NCI-H510A (cell line): ENCODE measurements around the gene NKX1-1.

ENCODE experiments used
- DNase-seq: peaks from one replicate; lab custom pipeline; 2025; lab: John Stamatoyannopoulos, UW

Gene NKX1-1

DNA sequence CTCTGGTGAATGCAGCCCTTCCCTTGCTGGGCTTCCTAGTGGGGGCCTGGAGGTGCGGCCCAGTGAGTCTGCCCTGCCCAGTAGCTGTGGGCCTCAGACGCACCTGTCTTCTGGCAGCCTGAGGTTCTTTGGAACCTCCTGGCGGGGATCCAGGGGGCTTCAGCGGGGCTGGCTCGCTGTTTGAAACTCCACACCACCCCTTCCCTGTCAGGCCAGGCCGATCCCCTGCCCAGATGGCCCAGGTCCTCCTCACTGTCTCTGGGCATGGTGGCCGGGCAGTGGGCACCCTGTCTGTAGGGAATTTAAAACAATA is 10.7 kb upstream of the NKX1-1 start:
- no peak for DNase-seq

DNA sequence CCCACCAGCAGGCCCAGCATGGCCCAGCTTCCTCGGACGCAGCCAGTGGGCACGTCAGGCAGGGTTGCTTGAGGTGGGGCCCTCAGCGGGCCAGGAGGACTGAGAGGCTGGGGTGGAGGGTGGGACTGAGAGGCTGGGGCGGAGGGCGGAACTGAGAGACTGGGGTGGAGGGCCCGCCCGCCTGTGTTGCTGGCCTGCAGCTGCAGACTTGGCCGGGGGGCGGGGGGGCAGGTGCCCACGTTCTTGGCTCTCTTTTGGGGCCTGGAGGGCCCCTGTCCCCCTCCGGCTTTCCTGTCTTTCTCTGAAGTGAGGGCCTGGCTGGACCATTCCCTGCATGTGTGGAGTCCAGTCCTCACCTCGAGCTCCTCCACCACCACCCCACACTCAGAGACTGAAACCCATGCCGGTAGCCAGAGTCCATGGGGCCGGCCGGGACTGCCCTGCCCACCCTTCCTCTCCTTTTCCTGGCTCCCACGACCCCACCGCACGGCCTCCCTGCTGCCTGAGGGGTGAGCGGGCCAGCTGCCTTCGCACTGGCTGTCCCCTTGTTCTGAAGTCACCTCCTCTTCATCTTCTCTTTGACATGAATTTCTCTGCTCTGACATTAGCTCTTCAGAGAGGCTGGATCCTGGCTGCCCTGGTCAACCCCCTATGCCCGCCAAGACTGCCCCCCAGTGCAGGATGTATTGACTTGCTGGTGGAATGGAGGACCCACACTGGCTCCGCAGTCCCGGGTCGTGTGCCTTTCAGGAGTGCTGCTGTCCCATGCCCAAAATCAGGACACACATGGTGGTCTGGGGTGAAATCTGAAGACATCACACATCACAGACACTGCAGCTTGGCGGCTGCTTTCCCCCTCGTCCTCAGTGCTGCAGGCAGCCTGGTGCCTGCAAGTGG is 10.1 kb upstream of the NKX1-1 start:
- DNase-seq = no peak

DNA sequence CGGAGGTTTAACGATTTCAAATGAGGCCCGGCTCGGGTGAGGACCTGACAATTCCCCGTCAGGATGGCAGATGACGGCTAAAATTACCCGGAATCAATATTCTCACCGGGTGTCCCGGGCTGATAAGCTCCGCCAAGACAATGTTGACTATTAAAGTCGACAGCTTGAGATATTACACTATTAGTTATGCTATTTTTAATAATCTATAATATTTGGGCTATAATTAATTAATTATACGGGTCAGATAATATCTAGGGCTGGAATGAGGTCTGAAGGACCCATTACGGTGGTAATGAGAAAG is 9.4 kb upstream of the NKX1-1 start:
- no peak for DNase-seq

DNA sequence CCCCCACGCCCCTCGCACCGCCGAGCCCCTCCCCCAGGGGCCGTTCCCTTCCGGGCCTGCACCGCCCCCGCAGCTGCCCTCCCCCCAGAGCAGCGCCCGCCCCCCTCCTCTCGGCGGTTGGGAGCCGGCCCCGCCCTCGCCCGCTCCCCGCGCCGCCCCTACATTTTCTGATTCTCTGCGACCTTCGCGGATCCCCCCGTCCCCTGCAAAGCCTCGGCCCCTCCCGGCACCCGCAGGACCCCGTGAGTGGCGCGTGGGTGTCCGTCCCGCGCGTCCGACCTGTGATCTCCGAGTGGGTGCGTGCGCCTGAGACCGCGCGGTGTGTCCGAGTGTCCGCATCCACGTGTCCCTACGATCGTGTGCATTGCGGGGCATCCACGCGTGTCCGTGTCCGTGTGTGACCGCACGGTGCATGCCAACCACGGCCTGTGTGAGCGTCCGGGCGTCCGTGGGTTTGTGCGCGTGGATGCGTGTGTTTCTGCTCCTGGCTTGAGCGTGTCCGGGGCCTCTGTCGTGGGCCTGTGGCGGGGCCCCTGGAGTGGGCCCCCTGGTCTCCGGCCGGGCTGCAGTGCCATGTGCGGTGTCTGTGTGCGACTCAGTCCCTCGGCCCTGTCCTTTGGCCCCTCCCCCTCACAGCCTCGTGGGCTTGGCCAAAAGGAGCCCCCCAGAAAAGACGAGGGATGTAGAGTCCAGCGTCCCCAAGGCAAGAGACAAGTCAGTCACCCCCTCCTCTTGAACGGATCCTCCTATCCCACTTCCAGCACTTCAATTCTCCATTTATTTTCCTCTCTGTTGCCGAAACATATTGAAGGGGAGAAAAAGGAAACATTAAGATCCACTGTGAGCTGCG is 8.8 kb upstream of the NKX1-1 start:
- no peak for DNase-seq

DNA sequence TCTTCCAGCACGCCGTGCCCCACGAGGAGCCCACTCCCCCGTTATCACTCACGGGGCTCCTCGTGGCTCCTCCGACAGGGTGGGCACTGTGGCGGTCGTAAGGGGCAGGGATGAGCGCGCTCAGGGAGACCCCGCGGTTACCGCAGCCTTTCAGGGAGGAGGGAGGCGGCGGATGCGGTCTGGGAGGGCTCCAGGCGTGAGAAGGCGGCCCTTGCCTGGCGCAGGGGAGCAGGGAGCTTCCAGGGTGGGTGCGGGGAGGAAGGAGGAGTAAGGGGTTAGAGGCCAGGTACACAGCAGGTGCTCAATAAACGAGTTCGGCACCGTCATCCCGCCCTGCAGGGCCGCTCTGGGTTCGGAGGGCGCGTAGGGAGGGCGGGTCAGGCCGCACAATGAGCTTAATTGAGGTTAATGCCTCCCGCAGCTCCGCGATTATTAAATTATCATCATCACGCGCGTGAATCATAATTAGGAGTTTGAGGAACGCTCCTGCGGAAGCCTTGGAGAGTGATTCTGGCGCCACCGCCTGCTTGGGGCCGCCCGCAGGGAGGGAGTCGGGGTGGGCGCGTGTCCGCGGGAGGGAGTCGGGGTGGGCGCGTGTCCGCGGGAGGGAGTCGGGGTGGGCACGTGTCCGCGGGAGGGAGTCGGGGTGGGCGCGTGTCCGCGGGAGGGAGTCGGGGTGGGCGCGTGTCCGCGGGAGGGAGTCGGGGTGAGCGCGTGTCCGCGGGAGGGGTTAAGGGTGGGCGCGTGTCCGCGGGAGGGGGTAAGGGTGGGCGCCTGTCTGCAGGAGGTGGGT is 7.6 kb upstream of the NKX1-1 start:
- DNase-seq = no peak

DNA sequence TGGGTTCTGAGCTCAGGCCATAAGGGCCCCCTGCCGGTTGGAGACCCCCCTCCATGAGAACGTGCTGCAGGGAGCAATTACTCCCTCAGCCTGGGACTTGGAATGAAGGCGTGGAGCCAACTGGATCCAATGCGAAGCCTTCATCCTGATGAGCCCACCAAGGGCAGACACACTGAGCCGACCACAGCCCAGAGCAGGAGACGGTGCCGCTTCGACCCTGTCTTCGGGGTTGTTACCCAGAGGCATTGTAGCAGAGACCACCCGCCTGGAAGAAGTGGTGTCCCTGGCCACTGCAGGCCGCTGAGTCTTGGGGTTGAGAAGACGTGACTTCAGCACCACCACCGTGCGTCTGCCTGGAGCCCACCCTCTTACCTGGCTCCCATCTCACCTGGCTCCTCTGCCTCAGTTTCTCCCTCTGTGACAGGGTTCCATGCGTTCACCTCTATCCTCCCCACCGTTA is 7.0 kb upstream of the NKX1-1 start:
- no peak for DNase-seq

DNA sequence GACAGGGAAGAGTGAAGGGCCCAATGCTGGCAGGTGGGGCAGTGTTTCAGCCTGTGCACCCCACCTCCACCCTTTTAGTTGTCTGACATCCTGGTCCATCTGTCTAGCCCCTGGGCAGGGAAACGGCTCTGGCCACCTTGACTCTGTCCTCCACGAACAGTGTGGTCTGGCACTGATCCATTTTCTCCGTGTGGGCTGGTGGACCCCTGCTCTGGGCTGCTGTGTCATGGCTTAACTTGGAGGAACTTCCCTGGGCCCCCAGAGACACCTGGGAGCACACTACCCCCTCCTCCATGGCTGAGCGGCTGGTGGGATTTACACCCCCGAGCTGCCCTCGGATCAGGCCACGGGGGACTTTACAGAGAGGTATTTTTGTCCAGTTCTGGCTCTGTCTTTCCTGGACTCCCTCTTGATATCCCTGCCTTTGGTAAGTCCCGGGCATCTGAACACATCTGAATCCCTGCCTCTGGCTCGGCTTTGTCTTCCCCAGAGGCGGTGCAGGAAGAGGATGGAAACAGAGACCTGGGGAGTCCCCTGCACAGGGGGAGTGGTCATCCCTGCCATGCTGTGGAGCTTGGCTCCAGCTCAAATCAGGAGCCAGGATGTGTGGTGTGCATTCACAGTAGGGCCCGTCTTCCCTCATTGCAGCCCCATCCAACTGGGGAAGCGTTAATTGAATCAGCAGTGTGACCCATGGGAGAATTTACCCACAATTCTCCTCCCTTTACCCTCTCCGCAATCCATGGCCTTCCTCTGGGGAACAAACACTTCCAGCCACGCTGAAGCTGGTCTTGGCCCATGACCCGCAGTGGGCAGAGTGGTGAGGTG is 6.3 kb upstream of the NKX1-1 start:
- DNase-seq = no peak

DNA sequence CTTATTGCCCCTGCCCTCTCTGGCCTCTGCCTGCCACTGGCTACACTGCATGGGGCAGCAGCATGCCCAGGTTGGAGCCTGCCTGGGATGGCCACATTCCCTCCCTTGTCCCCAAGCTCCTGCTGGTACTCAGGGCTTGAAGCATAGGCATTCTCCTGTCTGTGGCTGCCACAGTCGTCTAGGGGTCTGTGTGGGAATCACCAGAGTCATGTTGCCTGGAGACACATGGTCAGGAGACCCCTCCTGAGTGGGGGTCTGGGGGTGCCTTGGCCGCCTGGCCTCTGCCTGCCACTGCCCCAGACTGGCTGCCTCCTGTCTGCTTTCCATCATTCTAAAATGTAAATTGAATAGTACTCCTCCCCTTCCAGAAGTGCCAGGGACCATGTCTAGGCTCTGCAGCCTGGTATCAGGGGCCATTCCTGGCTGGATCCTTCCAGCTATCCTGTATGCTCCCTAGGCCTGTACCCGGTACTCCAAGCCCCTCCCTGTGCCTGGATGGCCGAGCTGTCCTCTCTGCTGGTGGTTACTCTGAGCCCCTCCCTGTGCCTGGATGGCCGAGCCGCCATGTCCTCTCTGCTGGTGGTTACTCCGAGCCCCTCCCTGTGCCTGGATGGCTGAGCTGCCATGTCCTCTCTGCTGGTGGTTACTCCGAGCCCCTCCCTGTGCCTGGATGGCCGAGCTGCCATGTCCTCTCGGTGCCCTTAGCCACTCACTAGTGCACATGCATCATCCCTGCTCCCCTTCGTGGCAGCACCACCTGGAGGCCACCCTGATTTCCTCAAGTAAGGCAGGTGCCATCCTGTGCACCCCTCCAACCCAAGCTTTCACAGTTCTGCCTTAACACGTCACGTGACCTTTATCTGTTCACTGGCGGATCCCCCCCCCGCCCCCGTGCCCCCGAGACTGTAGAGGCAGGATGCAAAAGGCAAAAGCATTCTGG is 5.5 kb upstream of the NKX1-1 start:
- DNase-seq = no peak

DNA sequence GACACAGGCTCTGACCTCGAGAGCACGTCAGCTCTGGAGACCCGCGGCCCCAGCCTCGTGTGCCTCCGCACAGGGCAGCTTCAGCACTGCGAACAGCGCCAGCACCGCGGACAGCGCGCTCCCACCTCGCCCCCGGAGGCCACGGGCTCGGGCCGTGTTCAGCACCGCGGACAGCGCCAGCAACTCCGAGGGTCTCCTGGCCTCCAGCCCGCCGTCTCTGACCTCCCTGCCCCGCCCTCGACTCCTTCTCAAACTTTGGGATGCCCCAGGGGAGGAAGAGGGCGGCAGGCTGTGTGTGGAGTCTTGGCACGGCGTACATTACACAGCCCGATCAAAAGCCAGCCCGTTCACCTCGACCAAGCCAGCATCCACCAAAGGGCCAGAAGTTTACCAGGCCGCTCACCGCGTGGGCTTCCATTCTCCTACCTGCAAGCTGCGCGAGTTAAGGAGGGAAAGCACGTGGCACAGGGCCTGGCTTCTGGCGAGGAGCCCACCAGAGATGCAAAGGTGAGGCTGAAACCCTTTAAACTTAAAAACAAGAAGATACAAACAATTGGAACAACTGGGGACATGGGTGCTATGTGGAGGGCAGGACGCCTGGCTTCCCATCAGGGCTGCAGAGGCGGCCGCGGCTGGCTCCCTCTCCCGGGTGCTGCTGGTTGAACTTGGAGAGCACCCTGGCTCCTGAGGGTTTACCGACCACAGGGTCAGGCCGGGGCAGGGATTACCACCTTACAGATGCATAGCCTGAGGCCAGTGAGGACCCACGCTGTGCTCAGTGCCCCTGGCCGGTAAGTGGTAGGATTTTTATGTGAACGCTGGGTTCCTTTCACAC is 4.5 kb upstream of the NKX1-1 start:
- DNase-seq = no peak

DNA sequence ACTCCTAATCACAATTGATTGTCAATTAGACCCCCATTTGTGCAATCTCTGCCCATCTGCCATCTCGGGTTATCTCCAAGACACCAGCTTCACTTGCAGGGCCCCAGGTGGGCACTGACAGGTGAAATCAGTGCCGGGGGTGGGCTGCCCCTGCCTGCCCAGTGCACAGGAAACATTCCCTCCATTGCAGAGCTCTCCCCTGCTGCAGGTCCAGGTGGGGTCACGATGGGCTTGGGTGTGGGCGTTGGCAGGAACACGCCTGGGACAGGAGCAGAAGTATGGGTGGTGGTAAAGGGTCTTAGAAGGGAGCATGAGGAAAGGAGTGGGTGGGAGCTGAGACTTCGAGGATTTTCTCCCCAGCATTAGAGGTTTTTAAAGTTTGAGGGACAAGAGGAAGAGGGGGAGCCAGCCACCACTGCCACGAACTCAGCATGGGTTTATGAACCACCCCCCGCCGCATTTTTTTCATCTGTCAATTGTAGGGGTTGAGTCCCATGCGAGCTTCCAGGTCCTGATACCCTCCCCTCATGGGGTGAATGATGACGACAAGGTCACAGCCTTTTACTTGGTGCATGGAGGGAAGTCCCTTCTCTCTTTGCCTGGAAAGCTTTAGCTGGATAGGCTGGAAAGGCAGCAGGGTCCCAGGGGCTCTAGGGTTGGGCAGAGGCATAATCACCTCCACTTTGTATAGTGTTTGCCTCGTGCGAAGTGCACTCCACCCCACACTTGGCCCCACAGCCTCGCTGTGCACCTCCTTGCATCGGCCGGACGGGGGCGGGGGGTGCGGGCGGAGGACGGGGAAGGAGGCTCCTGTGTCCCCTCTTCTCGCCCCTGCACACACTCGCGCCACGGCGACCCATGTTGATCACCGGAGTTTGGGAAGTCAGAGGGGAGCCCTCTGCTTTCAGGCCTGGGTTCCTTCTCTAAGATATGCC is 3.5 kb upstream of the NKX1-1 start:
- no peak for DNase-seq

DNA sequence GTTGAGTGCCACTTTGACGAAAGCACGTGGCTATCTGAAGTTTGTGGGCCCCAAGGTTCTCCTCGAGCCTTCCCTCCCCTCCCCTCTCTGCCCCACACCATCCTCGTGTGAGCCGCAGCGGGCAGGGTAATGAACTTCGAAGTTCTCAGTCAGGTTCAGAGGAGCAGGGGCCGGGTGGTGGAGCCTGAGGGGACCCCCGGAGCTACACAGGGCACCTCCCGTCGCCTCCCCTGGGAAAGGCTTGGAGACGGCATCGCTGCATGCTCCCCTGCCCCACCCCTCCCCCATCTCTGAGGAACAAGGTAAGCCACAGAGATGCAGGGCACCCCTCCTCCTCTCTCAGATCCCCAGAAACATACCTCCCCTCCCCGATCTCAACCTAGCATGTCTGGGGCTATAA is 2.8 kb upstream of the NKX1-1 start:
- no peak for DNase-seq

DNA sequence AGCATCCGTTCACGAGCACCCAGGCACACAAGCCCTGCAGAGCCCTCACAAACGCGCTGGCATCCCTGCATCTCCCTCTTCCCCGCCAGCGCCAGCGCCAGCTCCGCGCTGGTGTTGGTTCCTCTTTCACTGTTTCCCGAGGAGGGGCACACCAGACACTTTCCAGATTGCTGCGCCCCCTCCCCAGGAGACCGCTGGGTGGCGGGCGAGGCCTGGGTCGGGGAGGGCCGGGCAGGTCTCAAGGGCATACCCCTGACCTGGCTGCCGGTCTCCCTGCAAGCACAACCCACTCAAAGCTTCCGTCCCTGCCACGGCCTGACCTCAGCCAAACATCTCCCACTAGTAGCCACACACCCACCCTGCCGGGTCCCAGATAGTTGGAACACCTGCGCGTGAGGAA is 2.2 kb upstream of the NKX1-1 start:
- no peak for DNase-seq

DNA sequence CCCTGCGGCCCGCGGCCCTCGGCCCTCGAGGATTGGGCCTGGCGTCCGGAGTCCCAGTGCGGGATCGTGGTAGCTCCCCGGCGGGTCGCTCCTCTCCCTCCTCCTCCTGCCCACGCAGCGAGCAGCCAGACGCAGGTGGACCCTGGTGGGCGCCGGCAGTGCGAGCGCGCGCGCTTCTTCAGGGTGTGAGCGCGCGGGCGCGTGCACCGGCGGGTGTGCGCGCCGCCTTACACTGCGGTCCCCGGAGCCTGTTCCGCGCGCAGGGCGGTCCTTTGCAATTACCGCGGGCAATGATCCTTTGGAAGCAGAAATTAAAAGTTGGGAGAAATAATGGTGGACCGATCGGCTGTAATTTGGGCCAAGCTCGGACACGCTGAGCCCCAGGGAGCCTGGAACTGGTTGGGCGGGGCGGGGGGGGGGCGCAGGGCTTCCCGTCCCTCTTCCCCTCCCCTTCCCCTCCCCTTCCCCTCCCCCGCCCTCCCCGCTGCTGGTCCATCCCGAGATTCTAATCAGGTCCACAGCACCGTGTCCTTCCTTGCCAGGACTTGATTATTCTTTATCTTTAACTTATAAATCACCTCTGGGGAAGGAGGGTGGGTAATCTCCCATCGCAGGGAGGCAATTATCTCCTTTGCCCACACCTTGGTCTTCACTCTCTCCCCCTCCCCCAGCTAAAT is 1.6 kb upstream of the NKX1-1 start:
- no peak for DNase-seq

DNA sequence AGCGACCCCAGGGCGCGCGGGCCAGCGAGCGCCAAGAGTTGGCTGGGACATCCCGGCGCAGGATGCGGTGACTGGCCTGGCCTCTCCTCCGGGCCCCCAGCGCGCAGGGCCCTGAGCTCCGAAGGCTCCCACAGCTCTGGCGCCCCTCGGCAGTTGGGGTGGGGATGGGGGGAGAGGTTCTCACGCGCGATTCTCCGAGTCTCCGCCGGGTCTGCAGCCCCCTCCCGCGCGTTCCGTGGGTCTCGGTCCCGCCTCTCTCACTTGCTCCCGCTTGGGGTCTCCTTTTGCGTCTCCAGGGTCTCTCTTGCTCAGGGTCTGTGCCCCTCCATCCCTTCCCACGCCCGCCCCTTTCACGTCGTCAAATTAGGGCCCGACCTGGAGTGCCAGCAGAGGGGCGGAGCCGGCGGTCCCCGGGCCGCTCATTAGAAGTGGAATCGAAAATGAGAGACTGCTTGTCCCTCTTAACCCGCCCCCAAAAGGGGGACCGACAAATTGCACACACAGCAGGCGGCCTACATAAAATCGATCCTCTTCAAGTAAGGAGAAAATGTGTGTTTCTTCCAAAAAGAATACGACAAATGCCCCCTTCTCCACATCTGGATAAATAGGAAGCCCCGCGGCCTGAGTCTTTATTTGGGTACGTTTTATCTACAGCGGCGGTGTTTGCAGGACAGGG is 877 bp upstream of the NKX1-1 start:
- DNase-seq = no peak

DNA sequence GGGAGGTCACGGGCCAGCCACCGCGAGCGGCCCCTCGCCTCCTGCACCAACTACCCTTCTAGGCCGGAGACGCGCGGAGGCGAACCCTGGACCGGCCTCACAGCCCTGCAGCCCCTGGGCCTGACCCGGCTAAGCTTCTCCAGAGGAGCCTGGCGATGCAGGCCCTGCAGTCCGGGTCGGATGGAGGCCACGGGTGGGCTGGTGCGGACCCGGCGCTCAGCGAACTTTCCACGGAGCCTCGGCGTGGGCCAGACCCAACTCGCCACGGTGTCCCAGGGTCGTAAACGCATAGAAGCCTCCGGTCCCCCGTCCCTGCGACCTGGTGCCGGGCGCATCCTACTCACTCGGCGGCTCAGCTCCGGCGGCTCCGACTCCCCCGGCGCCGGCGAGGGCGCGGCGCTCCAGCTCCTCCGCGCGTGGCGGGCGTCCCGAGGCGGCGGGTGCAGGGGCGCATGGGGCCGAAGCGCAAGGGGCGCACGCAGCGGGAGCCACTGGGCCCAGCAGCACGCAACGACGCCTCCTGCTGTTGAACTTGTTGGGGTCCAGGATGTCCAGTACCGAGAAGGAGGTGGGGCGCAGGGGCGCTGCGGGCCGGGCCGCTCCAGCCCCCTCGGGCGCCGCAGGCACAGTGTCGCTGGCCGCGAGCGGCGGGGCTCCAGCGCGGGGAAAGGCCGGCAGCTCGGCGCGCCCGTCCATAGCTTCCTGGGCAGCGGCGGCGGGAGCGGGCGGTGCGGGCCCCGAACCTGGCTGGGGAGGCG is 427 bp downstream of the NKX1-1 start:
- DNase-seq = no peak

DNA sequence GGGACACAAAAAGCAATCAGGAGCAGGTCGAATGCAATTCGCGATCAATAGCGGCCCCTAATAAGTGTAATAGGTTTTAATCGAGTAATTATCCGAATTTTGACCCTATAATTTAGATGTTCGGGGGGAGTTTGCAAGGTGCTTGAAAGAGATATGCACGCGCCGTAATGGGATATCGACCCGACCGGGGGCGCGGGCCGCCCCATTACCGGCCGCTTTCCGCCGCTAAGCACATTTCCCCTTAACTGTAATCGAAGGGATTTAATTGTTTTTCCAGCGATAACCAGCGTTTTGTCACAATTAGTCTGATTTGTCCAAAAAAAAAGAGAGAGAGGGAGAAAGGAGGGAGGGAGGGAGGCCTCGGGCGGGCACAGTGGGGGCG is 997 bp downstream of the NKX1-1 start:
- DNase-seq = no peak
